WTC11 (cell line): ENCODE measurements around the gene MXD3.

Source experiments
- CREM ChIP-seq: sonication (generic); formaldehyde crosslinking; IDR thresholded peaks from 2 replicates; pipeline ENCODE4 v1.8.1; 2022; ENCODE audit warnings: mild to moderate bottlenecking, missing genetic modification reagents, moderate library complexity
- TF ChIP-seq, protein P1 (sequence below): fragments of 200-600 bp; IDR thresholded peaks from 2 replicates; pipeline ENCODE4 v1.8.0; 2022; ENCODE audit warnings: antibody characterized with exemption
- TF ChIP-seq, protein P2 (sequence below): sonication (generic); formaldehyde crosslinking; IDR thresholded peaks from 2 replicates; pipeline ENCODE4 v1.8.1; 2022; ENCODE audit warnings: low read depth, missing genetic modification reagents, borderline replicate concordance

DNA sequence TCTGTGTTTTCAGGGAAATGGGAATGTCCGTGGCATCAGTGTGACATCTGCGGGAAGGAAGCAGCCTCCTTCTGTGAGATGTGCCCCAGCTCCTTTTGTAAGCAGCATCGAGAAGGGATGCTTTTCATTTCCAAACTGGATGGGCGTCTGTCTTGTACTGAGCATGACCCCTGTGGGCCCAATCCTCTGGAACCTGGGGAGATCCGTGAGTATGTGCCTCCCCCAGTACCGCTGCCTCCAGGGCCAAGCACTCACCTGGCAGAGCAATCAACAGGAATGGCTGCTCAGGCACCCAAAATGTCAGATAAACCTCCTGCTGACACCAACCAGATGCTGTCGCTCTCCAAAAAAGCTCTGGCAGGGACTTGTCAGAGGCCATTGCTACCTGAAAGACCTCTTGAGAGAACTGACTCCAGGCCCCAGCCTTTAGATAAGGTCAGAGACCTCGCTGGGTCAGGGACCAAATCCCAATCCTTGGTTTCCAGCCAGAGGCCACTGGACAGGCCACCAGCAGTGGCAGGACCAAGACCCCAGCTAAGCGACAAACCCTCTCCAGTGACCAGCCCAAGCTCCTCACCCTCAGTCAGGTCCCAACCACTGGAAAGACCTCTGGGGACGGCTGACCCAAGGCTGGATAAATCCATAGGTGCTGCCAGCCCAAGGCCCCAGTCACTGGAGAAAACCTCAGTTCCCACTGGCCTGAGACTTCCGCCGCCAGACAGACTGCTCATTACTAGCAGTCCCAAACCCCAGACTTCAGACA lies 17.7 kb downstream of the MXD3 start:
- TF ChIP-seq, protein P1, sequence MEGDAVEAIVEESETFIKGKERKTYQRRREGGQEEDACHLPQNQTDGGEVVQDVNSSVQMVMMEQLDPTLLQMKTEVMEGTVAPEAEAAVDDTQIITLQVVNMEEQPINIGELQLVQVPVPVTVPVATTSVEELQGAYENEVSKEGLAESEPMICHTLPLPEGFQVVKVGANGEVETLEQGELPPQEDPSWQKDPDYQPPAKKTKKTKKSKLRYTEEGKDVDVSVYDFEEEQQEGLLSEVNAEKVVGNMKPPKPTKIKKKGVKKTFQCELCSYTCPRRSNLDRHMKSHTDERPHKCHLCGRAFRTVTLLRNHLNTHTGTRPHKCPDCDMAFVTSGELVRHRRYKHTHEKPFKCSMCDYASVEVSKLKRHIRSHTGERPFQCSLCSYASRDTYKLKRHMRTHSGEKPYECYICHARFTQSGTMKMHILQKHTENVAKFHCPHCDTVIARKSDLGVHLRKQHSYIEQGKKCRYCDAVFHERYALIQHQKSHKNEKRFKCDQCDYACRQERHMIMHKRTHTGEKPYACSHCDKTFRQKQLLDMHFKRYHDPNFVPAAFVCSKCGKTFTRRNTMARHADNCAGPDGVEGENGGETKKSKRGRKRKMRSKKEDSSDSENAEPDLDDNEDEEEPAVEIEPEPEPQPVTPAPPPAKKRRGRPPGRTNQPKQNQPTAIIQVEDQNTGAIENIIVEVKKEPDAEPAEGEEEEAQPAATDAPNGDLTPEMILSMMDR, result no peak
- TF ChIP-seq, protein P2, sequence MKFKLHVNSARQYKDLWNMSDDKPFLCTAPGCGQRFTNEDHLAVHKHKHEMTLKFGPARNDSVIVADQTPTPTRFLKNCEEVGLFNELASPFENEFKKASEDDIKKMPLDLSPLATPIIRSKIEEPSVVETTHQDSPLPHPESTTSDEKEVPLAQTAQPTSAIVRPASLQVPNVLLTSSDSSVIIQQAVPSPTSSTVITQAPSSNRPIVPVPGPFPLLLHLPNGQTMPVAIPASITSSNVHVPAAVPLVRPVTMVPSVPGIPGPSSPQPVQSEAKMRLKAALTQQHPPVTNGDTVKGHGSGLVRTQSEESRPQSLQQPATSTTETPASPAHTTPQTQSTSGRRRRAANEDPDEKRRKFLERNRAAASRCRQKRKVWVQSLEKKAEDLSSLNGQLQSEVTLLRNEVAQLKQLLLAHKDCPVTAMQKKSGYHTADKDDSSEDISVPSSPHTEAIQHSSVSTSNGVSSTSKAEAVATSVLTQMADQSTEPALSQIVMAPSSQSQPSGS (CRISPR knock-in tag), result no peak
- no peak for TF ChIP-seq CREM (CRISPR knock-in tag)
